HG03039 (cell line): Measurements from ENCODE around the gene FAM114A1.
"Not testable (repeated sequence)": the region's sequence is repeated elsewhere in the genome, so short reads cannot be mapped to it uniquely, and the experiment has no call there.

Experiments
- ATAC-seq: cut with Tn5 transposase; IDR thresholded peaks from one replicate; pipeline ENCODE4 v1.9.1; 2021; ENCODE audit warnings: mild to moderate bottlenecking, moderate library complexity; ENCODE audit not compliant: unreplicated experiment

FAM114A1 gene

DNA sequence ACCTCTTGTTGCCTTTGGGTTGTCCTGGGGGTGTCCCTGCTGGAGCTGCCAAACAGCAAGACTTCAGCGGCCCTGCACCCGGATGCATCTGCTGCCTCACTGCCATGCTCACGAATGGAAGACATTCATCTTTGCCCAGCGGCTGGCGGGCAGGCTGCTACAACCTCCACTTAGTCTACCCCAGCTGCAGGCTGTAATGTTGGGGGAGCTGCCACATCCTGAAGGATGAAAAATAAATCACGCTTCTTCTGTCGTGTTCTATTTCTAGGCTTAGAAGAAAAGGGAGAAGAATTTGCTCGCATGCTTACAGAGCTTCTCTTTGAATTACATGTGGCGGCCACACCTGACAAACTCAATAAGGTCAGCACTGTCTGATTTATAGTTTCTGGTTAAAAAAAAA, 61.4 kb downstream of the FAM114A1 start:
- no peak for ATAC-seq

DNA sequence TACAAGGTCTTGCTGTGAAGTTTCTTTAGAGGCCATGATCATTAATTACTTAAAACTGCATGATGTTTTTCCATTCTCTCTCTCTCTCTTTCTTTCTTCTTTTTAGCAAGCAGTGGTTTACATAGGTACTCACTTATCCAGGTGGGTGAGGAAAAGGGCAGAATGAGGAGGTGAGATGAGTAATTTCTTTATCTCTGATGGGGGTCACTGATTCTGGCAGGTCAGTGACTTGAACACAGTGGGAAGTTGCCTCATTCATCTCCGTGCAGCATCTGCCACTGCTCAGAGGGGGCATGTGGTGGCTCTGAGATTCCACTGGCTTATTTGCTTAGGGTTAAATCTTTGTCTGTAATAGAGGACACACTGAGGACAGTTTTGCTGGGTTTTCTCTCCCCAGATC, 62.6 kb downstream of the FAM114A1 start:
- ATAC-seq: peak; percentile 59

DNA sequence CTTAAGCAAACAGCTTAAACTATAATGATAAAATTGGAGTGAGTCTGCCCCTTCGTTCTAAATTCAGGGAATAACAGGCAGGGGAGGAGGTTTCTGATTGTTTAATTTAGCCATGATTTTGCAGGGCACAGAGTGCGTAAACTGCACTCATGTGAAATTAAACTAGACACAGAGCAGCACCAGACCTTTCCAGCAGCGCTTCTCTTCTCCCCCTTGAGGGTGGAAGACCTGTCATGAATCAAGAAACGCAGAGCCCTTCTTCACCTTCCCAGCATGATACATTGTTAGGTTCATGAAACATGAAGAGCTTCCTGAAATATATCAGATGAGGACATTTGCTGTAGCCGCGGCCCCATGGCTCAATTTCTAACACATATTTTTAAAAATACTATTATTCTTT, 63.1 kb downstream of the FAM114A1 start:
- no peak for ATAC-seq

DNA sequence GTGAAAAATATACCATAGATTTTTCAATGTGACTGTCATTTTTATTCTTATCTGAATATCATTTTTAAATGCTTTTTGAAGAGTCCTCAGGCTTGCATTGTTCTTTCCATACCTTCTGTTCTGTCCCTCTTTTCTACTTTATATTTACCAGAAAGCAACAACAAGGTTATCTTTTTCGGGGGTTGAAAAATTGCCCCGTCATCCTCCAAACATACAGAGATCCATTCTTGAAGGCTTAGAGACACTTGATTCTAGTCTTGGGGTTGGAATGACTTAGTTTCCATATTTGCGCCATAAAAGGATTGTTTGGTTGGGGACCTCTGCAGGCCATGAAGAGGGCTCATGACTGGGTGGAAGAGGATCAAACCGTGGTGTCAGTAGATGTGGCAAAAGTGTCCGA, 63.5 kb downstream of the FAM114A1 start:
- ATAC-seq: no peak

DNA sequence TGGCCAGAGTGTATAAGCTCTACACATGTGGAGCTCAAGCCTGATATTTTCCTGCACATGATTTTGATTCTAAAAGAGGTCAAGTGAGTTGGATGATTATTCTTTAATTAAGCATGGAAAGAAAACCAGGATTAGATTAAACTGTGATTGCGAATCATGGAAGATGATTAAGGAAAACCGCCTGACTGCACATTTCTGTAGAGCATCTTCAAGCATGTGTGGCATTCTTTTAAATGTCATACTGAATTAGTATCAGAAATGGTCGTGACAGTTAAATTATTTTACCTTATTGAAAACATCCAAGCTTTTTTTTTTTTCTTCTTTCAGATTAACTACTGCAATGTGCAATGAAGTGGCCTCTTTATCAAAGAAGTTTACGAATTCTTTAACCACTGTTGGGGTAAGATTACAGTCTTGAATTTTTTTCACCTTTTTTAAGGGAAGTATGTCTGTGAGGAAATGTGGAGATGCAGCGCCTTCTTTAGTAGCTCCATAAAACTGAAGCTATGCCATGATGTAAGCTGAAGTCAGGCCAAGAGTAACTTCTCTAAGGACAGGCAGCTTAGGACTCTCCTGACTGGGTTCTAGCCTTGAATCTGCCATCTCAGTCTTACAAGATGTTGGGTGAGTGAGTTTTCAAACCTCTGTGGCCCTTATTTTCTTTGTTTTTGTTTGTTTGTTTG, 67.9 kb downstream of the FAM114A1 start:
- no peak for ATAC-seq

DNA sequence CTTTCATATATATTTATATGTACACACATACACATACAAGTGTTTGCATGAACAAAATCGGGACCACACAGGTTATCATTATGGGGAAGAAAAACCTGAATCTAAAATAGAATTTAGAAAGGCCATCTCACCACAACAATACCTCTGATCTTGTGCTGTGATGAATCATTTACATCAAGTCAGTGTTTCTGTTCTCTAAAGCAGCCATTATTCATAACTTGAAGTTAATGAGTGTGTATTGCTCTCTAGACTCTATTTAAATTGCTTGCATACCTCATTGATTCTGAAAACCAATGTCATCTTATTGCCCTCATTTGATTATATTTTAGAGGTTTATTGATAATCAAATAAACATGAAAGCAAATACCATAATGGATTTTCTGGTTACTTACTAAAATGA, 71.6 kb downstream of the FAM114A1 start:
- ATAC-seq: peak; percentile 70

DNA sequence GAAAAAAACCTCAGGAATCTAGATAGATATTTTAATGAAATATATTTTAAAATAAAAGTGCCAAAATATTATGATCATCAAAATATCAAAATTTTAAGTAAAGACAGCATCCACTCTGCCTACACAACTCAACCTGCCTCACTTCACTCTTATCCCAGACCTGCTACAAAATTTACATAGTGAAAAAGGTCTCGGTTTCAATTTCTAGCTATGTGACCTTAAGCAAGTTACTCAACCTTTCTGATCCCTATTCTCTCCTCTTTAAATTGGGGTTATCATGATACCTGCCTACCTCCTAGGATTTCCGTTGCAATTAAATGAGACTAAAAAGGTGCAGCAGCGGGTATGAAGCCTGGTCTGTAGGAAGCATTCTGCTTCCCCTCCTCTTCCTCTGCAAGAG, 72.9 kb downstream of the FAM114A1 start:
- no peak for ATAC-seq

DNA sequence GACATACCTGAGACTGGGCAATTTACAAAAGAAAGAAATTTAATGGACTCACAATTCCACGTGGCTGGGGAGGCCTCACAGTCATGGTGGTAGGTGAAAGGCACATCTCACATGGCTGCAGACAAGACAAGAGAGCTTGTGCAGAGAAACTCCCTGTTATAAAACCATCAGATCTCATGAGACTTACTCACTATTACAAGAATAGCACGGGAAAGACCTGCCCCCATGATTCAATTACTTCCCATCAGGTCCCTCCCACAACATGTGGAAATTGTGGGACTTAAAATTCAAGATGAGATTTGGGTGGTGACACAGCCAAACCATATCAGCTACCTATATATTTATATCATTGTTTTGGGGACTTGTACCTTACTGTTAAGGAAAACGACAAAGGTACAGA, 74.3 kb downstream of the FAM114A1 start:
- not testable (repeated sequence) for ATAC-seq

DNA sequence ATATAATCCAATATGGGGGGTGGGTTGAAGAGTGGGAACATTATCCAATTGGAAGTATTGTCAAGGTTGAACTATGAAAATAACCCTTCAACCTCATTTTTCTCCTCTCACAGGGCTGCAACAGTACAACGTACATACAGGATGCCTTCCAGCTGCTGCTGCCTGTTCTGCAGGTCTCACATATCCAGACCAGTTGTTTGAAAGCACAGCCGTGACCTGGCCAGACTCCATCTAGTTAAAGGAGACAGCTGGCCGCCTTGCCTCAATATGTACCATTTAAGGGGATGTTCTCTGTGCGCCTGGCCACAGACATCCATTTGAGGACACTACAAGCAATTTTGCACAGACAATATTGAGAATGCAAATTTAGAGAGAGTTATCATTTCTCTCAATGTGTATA, 75.7 kb downstream of the FAM114A1 start:
- no peak for ATAC-seq

DNA sequence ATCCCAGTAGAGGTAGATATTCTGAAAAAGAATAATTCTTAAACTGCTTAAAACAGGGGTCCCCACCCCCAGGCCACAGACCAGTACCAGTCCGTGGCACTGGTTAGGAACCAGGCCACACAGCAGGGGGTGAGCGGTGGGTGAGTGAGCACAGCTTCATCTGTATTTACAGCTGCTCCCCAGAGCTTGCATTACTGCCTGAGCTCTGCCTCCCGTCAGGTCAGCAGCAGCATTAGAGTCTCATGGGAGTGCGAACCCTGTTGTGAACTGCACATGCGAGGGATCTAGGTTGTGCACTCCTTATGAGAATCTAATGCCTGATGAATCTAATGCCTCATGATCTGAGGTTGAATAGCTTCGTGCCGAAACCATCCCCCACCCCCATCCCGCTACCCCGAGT, 76.8 kb downstream of the FAM114A1 start:
- ATAC-seq: no peak

DNA sequence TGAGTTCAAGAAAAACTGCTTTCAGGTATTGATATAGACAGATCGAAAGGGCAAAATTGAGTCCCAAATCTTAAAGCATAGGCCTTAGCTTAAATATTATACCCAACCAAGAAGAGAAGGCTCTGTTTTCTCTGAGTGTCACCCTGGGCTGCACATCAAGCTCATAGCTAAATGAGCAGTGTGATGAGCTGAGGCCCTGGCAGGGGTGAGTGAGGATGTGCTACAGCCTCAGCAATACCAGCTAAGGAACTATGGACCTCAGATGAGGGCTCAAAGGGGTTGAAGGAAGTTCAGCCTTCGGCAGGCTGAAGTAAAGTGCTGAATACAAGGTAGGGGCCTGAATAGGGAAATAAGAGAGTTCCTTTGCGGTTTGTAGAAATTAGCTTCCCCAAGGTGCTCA, 79.3 kb downstream of the FAM114A1 start:
- ATAC-seq: no peak

DNA sequence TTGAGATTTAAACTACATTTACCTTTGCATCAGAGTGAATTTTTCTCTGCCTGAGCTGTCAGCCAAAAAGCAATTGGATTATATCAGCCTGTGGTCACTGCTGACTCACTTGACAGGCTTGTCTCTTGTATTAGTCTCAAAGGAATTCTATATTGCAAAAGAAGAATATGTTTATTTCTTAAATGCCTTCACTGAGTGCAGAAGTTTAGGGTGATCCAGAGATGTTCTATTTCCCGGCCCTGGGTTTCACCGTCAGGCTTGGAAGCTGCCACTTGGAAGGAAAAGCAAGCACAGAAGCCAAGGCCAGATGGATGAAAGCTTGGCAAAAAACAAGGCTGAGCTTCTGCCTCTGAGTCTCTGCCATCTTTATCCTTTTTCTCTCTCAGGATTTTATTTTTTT, 80.9 kb downstream of the FAM114A1 start:
- no peak for ATAC-seq

DNA sequence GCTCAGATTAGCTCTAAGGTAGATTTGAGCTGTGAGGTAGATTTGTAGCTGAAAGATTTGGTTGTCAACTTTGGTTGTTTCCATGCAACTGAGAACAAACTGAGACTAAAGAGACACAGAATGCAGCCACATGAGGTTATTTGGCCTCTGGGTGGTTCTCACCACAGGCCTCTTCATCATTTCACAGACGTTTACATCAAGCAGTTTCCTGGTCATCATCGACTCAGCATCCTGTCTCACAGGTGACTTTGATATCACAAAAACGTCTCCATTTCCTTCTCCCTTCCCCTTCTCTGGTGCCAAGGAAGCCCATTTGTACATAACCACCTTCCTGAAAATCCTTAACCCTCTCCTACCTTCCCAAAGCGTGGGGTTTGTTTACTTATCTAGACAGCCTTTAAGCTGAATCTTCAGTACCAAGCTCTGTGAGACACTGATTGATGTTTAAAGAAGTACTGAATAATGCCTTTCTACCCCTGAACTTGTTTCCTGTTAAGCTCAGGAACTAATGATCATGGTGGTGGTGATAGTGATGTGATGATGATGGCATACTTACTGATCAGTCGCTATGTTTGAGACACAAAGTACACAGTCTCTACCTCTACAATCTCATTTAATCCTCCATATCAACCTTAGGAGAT, 81.9 kb downstream of the FAM114A1 start:
- ATAC-seq: no peak

DNA sequence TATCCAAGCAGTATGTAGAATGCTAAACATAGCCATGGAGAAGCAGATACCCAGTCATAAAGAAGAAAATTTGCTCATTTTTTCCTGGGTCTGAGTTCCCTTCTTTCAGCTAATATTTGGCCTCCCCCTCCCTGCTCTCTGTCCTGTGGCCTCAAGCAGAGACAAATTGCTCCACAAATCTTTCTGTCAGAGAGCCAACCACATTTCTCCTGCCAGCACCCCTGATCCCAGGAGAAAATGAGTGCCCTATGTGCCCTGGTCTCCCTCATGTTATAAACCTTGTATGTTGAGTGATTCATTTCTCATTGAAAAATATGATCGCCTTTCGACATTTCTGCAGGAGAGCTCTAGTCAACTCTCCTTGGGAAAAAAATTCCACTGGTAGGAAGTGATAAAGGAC, 82.6 kb downstream of the FAM114A1 start:
- ATAC-seq: no peak

DNA sequence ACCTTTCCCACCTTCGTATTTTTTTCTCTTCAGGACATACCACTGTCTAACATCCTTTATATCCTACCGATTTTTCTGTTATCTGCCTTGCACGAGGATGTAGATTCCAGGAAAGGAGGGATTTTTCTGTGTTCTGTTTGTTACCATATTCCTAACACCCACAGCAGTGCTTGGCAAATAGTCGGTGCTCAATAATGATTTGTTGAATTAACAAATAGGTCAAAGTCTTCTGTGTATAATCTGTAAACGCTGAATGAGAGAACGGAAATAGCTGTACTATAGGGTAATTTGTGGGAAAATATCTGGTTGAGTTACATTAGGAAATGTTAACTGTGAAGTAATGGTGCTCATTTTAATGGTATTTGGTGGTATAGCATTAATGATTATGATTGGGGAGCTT, 83.1 kb downstream of the FAM114A1 start:
- ATAC-seq: no peak

DNA sequence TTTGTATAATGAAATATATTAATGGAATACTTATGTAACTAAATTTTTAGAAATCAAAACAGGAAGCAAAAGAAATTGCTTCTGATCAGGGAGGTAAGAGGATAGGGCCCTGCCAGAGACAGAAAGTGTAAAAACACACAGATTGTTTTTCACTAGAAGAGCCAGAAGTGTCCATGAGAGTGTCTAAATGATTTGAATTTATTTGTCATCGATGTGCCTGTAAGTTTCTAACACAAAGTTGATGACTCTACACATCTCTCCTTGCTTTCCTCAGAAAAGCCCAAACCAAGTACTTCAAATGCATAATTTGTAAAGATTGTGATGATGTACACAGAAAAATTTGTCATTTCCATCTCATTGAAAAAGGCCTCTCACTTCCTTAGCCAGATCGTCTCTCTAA, 84.0 kb downstream of the FAM114A1 start:
- no peak for ATAC-seq

DNA sequence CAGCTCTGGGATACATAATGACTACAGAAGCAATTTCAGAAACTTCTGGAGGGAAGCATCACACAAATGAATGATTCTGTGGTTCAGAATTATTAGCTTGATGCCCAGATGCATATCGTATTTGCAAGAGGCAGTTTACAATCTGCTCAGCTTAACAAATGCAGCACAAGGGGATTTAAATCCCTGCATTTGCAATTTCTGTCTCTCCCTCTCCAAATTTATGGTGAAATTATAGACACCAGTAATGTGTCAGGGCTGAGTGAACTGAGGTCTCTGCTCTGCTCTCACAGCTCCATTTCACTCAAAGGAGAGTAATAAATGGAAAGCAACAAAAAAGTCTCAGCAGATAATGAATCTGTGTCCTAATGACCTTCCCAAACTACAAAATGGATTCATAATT, 84.4 kb downstream of the FAM114A1 start:
- ATAC-seq: no peak

DNA sequence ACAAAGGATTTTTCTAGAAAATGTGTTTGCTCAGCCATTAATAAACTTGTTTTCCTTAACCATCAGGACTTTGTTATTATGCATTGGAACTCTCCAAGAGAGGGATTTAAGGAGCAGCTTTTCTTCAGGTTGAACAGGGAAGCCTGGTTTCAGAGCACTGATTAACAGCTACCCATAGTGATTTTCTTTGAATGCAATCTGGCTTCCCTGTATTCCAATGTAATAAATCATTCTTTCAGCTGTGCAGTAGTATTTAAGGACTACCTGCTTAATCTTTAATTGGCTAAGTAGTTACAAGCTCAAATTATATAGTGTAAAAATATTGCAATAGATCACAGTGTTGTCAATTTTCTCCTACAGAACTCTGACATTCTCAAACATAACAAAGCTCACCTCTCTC, 87.1 kb downstream of the FAM114A1 start:
- ATAC-seq: no peak

DNA sequence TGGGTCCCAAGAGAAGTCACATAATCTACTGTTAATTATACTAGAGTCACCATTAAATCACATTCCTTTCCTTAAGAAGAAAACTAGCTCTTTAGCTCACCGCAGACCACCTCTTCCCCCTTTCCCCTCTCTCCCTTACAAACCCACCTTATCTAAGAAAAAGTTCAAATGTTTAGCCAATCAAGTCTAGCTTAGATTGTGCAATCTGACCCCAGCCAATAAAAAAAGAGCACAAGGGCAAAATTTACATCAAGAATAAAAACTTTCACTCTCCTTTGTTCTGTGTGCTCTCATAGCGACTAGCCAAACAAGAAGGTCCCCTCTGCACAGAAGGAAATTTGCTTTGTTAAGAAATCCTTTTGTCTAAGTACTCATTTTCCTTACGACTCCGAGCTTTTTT, 88.4 kb downstream of the FAM114A1 start:
- no peak for ATAC-seq

DNA sequence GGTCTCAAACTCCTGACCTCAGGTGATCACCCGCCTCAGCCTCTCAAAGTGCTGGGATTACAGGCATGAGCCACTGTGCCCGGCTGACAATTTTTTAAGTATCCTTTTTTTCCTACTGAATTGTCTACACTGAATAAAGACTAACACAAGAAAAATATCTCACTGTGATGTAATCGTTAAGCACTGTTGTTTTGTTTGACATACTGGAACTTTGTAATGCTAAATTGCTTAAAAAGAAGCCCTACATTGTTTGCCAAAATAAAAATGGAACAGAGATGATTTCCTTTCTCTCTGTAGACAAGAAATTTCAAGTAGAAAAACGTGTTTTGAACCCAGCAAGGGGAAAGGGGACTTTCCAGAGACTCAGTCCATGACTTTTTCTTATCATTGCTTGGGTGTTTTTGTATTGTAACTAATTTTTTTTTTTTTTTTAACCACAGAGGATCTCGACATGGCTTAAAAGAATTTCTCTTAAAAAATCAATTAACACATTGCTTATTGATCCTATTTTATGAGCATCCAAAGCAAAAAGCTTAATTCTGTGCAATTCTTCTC, 89.7 kb downstream of the FAM114A1 start:
- no peak for ATAC-seq

DNA sequence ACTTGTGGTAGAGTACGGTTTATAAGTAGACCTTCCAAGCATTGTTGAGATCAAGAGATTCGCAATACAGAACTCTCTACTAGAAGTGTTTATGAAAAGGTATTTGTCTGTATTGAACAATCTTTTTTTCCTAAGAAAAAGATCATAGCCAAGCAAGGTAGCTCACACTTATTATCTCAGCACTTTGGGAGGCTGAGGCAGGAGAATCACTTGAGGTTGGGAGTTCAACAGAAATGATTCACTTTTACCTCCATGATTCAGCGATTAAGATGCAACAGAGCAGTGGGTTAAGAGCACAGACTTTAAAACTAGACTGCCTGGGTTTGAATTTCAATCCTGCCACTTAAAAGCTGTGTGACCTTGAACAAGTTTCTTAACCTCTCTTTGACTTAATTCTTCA, 90.3 kb downstream of the FAM114A1 start:
- no peak for ATAC-seq

DNA sequence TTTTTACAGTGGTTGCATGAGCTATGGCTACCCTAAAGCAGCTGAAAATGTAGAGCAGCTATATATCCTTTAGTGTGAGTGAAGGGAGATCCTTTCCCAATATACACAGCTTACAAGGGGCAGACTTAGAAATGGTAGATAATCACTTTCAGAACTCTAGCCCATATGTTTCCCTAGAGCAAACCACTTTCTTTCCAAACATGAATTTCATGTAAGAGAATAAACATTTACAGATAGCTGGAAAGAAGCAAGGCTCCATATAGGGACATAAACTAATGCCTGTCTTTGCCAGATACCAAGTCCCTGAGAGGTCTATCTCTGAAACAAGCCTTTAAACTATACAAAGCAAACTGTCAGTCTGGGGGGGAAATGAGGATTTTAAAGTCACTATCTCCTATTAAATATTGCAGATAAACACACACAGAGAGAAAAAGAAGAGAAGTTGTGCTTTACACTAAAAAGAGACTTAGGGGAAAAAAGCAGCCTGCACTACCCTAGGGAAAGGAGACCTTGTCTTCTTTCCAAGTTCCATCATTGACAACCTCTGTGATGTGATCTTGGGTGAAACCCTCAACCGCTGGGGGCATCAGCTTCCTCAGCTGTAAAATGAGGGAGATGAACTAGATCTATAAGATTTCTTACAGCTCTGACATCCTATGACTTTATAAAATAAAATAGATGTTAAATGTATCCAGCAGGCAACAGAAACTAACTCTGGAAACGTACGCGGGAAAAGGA, 91.0 kb downstream of the FAM114A1 start:
- ATAC-seq: no peak
